Mucosa of stomach (tissue), 1 donor: Measurements from ENCODE around the gene FAM107B.
"Not testable (repeated sequence)": the region's sequence is repeated elsewhere in the genome, so short reads cannot be mapped to it uniquely, and the experiment has no call there.

ENCODE experiments used
- H3K27me3 ChIP-seq: one replicate; pipeline ENCODE4 v1.7.0; 2013; ENCODE audit warnings: mild to moderate bottlenecking, low read length; ENCODE audit not compliant: control insufficient read depth, insufficient read depth
- H3K36me3 ChIP-seq: one replicate; pipeline ENCODE4 v1.7.0; 2013; ENCODE audit warnings: low read length; ENCODE audit not compliant: control insufficient read depth, insufficient read depth
- H3K4me1 ChIP-seq: one replicate; pipeline ENCODE4 v1.7.0; 2013; ENCODE audit warnings: mild to moderate bottlenecking, low read length; ENCODE audit not compliant: control insufficient read depth, insufficient read depth
- H3K4me3 ChIP-seq: one replicate; pipeline ENCODE4 v1.7.0; 2013; ENCODE audit warnings: low read length
- H3K9ac ChIP-seq: one replicate; pipeline ENCODE4 v1.7.0; 2013; ENCODE audit warnings: mild to moderate bottlenecking, low read length, moderate library complexity
- H3K9me3 ChIP-seq: one replicate; pipeline ENCODE4 v1.7.0; 2013; ENCODE audit warnings: mild to moderate bottlenecking, low read length, moderate library complexity; ENCODE audit not compliant: control insufficient read depth
- donor health status: Pancreatic carcinoma.

Gene FAM107B

DNA sequence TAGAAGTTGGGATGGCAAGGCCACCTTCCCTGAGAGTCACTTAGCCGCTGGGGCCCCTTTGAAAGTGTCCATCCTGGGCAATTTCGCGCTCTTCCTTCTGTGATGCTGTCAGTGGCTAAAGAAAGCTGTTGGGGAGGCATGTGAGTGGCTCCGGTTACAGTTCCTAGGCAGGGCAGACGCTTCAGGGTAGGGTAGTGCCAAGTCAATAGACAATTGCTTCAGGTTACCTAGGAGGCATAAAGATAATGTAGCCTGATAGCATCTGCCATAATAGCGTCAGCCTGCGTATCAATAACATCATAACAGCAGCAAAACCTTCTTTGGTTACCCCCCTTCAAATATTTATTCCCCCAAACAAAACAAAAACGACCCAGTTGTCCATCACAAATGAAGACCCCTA, at the start of gene FAM107B:
TSS of gene FAM107B (minus strand) at position 101 of the 400 bp plus-strand sequence. CDS start 234 bp downstream, outside the sequence.
- Histone ChIP-seq H3K9me3 (no peaks in the 10 kb centered on the region), H3K27me3 (no peaks in the 10 kb centered on the region), H3K9ac (no peak within 1 kb of the TSS), H3K4me1 (peaks cover 14% of the 10 kb centered on the region), H3K36me3 (no peaks in the 10 kb centered on the region), H3K4me3 (no peak within 1 kb of the TSS)

DNA sequence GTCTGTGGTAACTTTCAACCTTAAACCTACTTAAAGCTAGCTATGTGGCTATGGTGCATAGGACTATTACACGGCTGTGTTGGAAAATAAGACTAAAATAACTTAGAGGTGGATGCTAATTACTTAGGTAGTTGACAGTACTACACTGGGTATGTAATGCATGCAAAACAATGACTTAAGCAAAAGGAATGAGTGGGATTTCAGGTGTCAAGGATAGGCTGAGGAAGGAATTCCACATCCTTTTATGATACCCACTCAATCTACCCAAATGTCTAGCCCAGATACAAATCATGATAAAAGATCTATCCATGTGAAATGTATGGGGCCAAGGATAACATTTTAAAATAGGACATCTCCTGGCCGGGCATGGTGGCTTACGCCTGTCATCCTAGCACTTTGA, 49.3 kb upstream of the FAM107B start:
- no peak overlapping the region for H3K9ac ChIP-seq
- no peaks in the 10 kb centered on the region for H3K9me3 ChIP-seq
- H3K4me3 ChIP-seq, result no peak overlapping the region
- H3K36me3 ChIP-seq, result no peaks in the 10 kb centered on the region
- peaks cover 5% of the 10 kb centered on the region for H3K4me1 ChIP-seq
- H3K27me3 ChIP-seq, result no peaks in the 10 kb centered on the region

DNA sequence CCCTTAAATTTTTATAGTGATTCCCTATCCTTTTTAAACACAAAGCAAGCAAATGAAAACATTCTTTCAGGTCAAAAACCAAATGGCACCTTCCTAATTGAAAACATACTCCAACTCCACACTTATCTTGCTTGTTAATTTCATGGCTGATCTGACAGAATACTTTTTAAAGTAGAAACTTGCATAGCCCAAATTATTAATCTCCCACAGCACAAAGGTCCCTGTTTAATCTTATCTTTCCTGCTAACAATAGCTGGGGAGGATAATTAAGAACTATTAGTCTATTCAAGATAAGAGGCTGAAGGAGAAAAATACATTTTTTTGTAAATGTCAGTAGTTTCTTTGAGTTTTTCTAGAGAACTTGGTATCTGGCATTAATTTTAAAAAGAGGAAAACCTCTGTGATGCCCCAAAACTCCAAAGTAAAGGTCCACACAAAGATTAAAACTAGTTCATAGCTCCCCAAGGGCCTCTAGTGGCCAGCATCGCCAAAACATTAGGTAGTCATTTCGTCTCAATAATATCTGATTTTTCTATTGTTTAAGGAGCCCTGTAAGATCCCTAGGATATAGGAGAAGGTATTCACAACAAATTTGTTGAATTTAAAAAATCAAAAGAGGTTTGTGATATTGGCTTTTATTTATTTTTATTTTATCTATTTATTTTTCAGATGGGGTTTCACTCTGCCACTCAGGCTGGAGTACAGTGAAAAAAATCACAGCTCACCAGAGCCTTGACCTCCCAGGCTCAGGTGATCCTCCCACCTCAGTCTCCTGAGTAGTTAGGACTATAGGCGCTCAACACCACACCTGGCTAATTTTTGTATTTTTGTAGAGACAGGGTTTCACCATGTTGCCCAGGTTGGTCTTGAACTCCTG, 48.4 kb upstream of the FAM107B start:
- no peak overlapping the region for H3K4me3 ChIP-seq
- H3K27me3 ChIP-seq, result no peaks in the 10 kb centered on the region
- H3K9me3 ChIP-seq, result no peaks in the 10 kb centered on the region

DNA sequence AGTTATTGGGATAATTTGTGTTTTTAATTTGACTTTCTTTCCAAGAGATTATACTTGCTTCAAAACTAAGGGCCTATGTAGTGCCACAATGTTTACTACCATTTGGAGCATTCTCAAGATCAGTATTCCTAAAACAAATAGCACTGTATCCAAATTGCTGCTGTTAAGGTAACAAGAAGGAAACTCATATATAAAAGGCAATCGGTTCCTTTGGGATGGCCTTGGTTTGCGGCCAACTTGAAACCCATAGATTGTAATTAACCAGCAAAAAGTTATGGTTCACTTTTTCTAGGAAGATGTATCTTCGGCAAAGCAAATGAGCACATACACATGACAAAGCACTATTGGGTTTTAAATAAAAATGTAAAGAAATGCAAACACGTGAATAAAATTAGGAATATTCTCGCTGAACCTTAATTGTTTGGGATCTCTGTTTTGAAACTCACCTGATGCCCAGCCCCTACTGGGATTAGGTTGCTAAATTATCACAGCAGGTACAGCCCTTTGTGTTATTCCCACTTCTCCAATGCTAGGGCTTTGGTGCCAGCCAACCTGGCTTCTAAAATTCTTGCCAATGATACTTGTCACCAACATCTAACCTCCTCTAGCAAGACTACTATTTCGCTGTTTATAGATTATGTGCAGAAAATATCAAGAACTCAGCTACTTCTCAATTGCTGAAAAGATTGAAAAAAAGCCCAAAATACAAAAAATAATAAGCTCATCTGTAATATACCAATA, 47.1 kb upstream of the FAM107B start:
- Histone ChIP-seq H3K4me1 (peaks cover 5% of the 10 kb centered on the region), H3K9me3 (no peaks in the 10 kb centered on the region), H3K4me3 (no peak overlapping the region), H3K36me3 (no peaks in the 10 kb centered on the region), H3K27me3 (no peaks in the 10 kb centered on the region), H3K9ac (no peak overlapping the region)

More for the DNA sequence above, 48.4 kb upstream of the FAM107B start:
- Histone ChIP-seq H3K9ac (no peak overlapping the region), H3K36me3 (no peaks in the 10 kb centered on the region), H3K4me1 (peaks cover 5% of the 10 kb centered on the region)

DNA sequence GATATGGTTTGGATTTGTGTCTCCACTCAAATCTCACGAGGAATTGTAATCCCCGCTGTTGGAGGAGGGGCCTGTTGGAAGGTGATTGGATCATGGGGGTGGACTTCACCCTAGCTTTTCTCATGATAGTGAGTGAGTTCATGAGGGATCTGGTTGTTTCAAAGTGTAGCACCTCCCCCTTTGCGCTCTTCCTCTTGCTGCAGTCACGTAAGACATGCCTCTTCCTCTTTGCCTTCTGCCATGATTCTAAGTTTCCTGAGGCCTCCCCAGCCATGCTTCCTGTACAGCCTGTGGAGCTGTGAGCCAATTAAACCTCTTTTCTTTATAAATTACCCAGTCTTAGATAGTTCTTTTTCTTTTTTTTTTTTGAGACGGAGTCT, 46.1 kb upstream of the FAM107B start:
- H3K36me3 ChIP-seq, result no peaks in the 10 kb centered on the region
- H3K27me3 ChIP-seq, result no peaks in the 10 kb centered on the region
- peaks cover 5% of the 10 kb centered on the region for H3K4me1 ChIP-seq
- H3K9ac ChIP-seq, result no peak overlapping the region
- no peaks in the 10 kb centered on the region for H3K9me3 ChIP-seq
- H3K4me3 ChIP-seq, result no peak overlapping the region

DNA sequence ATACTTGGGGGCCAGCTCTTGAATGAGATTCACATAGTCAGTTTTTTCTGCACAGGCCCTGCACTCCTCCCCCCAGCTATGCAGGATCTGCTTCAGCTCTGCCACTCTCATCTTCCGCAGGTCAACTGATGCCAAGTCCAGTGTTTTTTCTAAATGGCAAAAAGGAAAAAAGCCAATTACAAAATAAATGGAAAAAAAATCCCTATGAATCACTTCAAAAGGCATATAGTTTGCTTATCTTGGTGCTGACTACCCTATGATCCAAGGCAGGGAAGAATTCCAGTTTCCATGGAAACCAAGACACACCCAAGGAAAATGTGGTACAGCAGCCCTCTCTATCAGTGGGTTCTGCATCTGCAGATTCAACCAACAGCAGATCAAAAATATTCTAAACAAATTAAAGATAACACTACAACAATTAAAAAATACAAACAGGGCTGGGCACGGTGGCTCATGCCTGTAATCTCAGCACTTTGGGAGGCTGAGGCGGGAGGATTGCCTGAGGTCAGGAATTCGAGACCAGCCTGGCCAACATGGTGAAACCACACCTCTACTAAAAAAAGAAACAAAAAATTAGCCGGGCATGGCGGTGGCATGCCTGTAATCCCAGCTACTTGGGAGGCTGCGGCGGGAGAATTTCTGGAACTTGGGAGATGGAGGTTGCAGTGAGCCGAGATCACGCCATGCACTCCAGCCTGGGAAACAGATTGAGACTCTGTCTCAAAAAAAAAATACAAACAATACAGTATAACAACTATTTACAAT, 45.5 kb upstream of the FAM107B start:
- Histone ChIP-seq H3K9me3 (no peaks in the 10 kb centered on the region), H3K36me3 (no peaks in the 10 kb centered on the region), H3K9ac (no peak overlapping the region), H3K27me3 (no peaks in the 10 kb centered on the region), H3K4me1 (peaks cover 5% of the 10 kb centered on the region), H3K4me3 (no peak overlapping the region)

DNA sequence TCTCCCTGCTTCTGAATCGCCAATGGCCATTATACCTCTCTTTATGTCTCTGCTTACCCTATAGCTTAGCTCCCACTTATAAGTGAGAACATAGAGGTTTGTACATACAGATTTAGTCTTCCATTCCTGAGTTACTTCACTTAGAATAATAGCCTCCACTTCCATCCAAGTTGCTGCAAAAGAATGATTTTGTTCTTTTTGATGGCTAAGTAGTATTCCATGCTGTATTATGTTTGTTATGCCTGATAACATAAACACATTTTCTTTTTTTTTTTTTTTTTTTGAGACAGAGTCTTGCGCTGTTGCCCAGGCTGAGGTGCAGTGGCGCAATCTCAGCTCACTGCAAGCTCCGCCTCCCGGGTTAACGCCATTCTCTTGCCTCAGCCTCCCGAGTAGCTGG, 42.0 kb upstream of the FAM107B start:
- H3K27me3 ChIP-seq, H3K4me3 ChIP-seq, H3K9me3 ChIP-seq, H3K36me3 ChIP-seq, H3K4me1 ChIP-seq, H3K9ac ChIP-seq: not testable (repeated sequence)

DNA sequence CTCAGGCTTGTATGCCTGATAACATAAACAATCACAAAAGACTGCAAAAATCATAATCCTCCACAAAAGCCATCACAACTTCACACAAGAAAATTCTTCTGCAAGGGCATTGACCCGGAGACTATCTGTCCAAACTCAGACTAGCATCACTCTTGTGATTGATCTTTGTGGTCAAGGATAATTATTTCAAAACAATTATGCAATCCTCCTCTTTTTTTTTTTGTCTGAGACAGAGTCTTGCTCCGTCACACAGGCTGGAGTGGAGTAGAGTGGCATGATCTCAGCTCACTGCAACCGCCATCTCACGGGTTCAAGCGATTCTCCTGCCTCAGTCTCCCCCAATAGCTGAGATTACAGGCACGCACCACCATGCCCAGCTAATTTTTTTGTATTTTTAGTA, 41.0 kb upstream of the FAM107B start:
- no peaks in the 10 kb centered on the region for H3K36me3 ChIP-seq
- no peak overlapping the region for H3K4me3 ChIP-seq
- H3K9ac ChIP-seq, result no peak overlapping the region
- H3K27me3 ChIP-seq, result no peaks in the 10 kb centered on the region
- H3K4me1 ChIP-seq, result no peaks in the 10 kb centered on the region
- H3K9me3 ChIP-seq, result no peaks in the 10 kb centered on the region

DNA sequence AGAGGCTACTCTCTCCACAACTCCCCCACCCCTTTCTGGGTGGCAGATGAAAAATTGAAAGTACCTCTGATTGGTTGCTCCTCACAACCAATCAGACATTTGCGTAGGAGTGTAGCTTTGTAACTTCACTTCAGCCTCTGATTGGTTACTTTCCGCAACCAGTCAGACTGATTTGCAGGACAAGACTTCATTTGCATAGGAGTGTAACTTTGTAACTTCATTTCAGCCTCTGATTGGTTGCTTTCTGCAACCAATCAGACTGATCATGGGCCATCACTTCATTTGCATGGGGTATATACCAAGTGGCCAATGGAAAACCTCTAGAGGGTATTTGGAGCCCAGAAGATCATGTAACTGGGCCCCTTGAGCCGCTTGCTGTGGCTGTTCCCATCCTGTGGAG, 37.6 kb upstream of the FAM107B start:
- Histone ChIP-seq H3K9ac (no peak overlapping the region), H3K4me3 (no peak overlapping the region), H3K36me3 (no peaks in the 10 kb centered on the region), H3K4me1 (no peaks in the 10 kb centered on the region), H3K9me3 (no peaks in the 10 kb centered on the region), H3K27me3 (no peaks in the 10 kb centered on the region)

DNA sequence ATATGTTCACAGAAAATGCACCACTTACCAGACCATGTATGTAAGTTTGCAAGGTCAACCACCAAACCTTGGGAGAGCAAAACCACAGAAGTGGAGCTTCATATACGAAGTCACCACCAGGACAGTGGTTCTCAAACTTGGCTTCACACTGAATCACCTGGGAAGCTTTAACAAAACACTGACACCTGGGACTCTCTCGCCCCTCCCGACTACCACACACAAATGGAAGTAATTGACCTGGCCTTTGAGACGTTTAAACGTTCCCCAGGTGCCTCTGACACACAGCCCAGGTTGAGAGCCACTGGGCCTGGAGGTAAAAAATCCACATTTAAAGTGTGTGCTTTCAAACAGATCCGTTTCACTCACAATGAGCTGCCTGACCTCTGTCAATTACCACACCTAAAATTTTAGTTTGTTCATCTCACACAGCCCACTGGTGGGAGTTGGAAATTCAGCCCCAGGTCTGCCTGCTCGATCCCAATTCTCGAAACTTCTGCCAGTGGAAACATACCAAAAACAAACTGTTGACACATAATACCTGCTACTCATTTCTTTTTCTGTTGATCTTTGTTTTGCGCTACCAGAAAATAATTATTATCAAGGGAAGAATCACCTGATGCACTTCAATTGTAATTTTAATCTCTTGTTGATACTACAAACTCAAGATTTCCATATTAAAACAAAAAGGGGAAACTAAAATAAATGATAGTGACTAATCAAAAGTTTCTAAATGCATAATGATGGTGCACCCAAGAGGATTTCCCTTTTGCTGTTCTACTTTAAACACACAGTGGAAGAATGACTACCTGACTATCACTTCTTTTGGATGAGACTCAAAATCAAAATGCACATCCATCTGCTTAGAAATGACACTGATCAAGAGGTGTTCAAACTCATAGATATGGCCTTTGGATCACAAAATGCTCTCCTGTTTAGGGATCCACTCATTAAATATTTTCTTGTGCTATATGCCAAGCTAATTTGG, 36.6 kb upstream of the FAM107B start:
- no peaks in the 10 kb centered on the region for H3K36me3 ChIP-seq

DNA sequence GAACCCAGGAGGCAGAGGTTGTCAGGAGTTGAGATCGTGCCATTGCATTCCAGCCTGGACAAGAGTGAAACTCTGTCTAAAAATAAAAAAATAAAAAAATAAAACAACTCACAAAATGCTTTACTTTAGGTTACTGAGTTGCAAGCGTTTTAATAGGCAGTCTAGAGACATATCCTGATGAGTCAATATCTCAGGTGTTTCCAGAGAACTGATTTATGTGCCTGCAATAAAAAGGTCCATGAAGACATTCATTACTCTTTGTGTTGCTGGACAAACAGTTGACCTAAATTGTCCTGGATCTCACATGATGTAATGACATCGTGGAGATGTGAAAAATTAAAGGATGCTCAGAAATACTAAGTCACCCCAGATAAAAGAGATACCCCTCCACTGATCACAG, 31.6 kb upstream of the FAM107B start:
- Histone ChIP-seq H3K4me3 (no peak overlapping the region), H3K36me3 (no peaks in the 10 kb centered on the region), H3K27me3 (no peaks in the 10 kb centered on the region), H3K9me3 (no peaks in the 10 kb centered on the region), H3K4me1 (no peaks in the 10 kb centered on the region), H3K9ac (no peak overlapping the region)

More for the DNA sequence above, 36.6 kb upstream of the FAM107B start:
- Histone ChIP-seq H3K27me3 (no peaks in the 10 kb centered on the region), H3K9me3 (no peaks in the 10 kb centered on the region), H3K4me3 (no peak overlapping the region), H3K4me1 (no peaks in the 10 kb centered on the region), H3K9ac (no peak overlapping the region)
